Neural cell (in vitro differentiated cells): ENCODE data around the gene SMARCC2. TPM values are rescaled to one million over a fixed set of nuclear protein-coding genes. Genes with fewer than 3 reads are reported as not detected.

Experiments used
- H2AFZ ChIP-seq: fragments of 200-600, 300-800 bp; sonication (generic), shearing (Covaris generic); 2 replicates; pipeline ENCODE4 v1.6.0; 2014; ENCODE audit warnings: low read depth, mild to moderate bottlenecking, antibody characterized with exemption, low read length, moderate library complexity
- H3F3A ChIP-seq: fragments of 200-600 bp; shearing (Covaris generic); 2 replicates; pipeline ENCODE4 v1.6.1; 2016; ENCODE audit warnings: mild to moderate bottlenecking, moderate library complexity, mixed read lengths, antibody characterized with exemption, low read length; ENCODE audit not compliant: insufficient read depth, poor library complexity, severe bottlenecking
- H3K27ac ChIP-seq: fragments of 200-600, 300-800 bp; sonication (generic), shearing (Covaris generic); 2 replicates; pipeline ENCODE4 v1.5.1; 2014; ENCODE audit warnings: mild to moderate bottlenecking, low read length, moderate library complexity
- H3K27me3 ChIP-seq: fragments of 300-800, 200-600 bp; sonication (generic), shearing (Covaris generic); 2 replicates; pipeline ENCODE4 v1.6.0; 2014; ENCODE audit warnings: mild to moderate bottlenecking, low read depth, low read length, moderate library complexity; ENCODE audit not compliant: insufficient read depth
- H3K36me3 ChIP-seq: fragments of 300-800, 200-600 bp; sonication (generic), shearing (Covaris generic); 2 replicates; pipeline ENCODE4 v1.5.1; 2014; ENCODE audit warnings: mild to moderate bottlenecking, antibody characterized with exemption, low read length, moderate library complexity; ENCODE audit not compliant: insufficient read depth
- H3K4me2 ChIP-seq: fragments of 300-800, 200-600 bp; sonication (generic), shearing (Covaris generic); 2 replicates; pipeline ENCODE4 v1.6.0; 2014; ENCODE audit warnings: mild to moderate bottlenecking, low read length
- H3K4me3 ChIP-seq: fragments of 300-800, 200-600 bp; sonication (generic), shearing (Covaris generic); 2 replicates; pipeline ENCODE4 v1.5.1; 2014; ENCODE audit warnings: mild to moderate bottlenecking, low read length, moderate library complexity
- H3K79me2 ChIP-seq: fragments of 200-600 bp; shearing (Covaris generic); replicated peaks from 2 replicates; pipeline ENCODE4 v1.6.0; 2014; ENCODE audit warnings: mild to moderate bottlenecking, low read length, moderate library complexity; ENCODE audit not compliant: insufficient read depth
- H3K9ac ChIP-seq: fragments of 300-800, 200-600 bp; sonication (generic), shearing (Covaris generic); 2 replicates; pipeline ENCODE4 v1.6.1; 2016; ENCODE audit warnings: mild to moderate bottlenecking, low read length, mixed read lengths
- H3K9me2 ChIP-seq: fragments of 200-600 bp; shearing (Covaris generic); 2 replicates; pipeline ENCODE4 v1.6.1; 2016; ENCODE audit warnings: mild to moderate bottlenecking, low read length, mixed read lengths; ENCODE audit not compliant: insufficient read depth
- H3K9me3 ChIP-seq: fragments of 200-600, 300-800 bp; sonication (generic), shearing (Covaris generic); 2 replicates; pipeline ENCODE4 v1.6.1; 2016; ENCODE audit warnings: mild to moderate bottlenecking, mixed run types, low read length, moderate library complexity, mixed read lengths
- H4K20me1 ChIP-seq: fragments of 200-600 bp; shearing (Covaris generic); 2 replicates; pipeline ENCODE4 v1.6.1; 2016; ENCODE audit warnings: mild to moderate bottlenecking, mixed run types; ENCODE audit not compliant: insufficient read depth
- EP300 ChIP-seq: fragments of 450-650 bp; conservative IDR thresholded peaks from 2 replicates; pipeline ENCODE4 v1.6.1; 2014; ENCODE audit warnings: antibody characterized with exemption, mild to moderate bottlenecking, moderate library complexity; ENCODE audit not compliant: poor library complexity, severe bottlenecking
- EZH2 ChIP-seq: fragments of 200-600, 300-800 bp; shearing (Covaris generic), sonication (generic); IDR thresholded peaks from 2 replicates; pipeline ENCODE4 v1.6.1; 2014; ENCODE audit warnings: antibody characterized with exemption, low read length, borderline replicate concordance, mild to moderate bottlenecking; ENCODE audit not compliant: insufficient read depth, poor library complexity, severe bottlenecking
- MXI1 ChIP-seq: fragments of 450-650 bp; conservative IDR thresholded peaks from 2 replicates; pipeline ENCODE4 v1.6.1; 2014; ENCODE audit warnings: antibody characterized with exemption, mild to moderate bottlenecking; ENCODE audit not compliant: poor library complexity, severe bottlenecking
- POLR2AphosphoS5 ChIP-seq: IDR thresholded peaks from 2 replicates; pipeline ENCODE4 v1.6.1; 2012
- RAD21 ChIP-seq: fragments of 450-650 bp; conservative IDR thresholded peaks from 2 replicates; pipeline ENCODE4 v1.6.1; 2014; ENCODE audit warnings: antibody characterized with exemption, mild to moderate bottlenecking, moderate library complexity
- REST ChIP-seq: IDR thresholded peaks from 2 replicates; pipeline ENCODE4 v1.6.1; 2012; ENCODE audit warnings: borderline replicate concordance
- SMC3 ChIP-seq: fragments of 450-650 bp; conservative IDR thresholded peaks from 2 replicates; pipeline ENCODE4 v1.6.1; 2014; ENCODE audit warnings: antibody characterized with exemption, mild to moderate bottlenecking, moderate library complexity; ENCODE audit not compliant: poor library complexity
- TAF1 ChIP-seq: IDR thresholded peaks from 2 replicates; pipeline ENCODE4 v1.6.1; 2012; ENCODE audit warnings: low read depth
- polyA plus RNA-seq: library from polyadenylated mRNA; depleted of rRNA; stranded (reverse); fragments of >200 nt; gene quantifications from 2 replicates; pipeline ENCODE4 v1.2.3, GENCODE V29; 2014
- TF ChIP-seq, protein P1 (sequence below): fragments of 450-650 bp; IDR thresholded peaks from 2 replicates; pipeline ENCODE4 v1.5.1; 2014; ENCODE audit warnings: antibody characterized with exemption, mild to moderate bottlenecking, moderate library complexity; ENCODE audit not compliant: poor library complexity, severe bottlenecking

SMARCC2 gene
- polyA plus RNA-seq, 1 donor from 2014 or later, result 85.6 TPM

- no peaks in the 10 kb centered on the region for H3K9me3 ChIP-seq
- H3K4me3 ChIP-seq, result no peak overlapping the region
- H3K9ac ChIP-seq, result no peak overlapping the region
- H3K27ac ChIP-seq, result no peak overlapping the region
- no peaks in the 10 kb centered on the region for H3K36me3 ChIP-seq
- H3K79me2 ChIP-seq, result peaks cover 20% of the 10 kb centered on the region
- H3K9me2 ChIP-seq, result no peaks in the 10 kb centered on the region
- no peak for TF ChIP-seq REST
- TF ChIP-seq TAF1, result no peak
- TF ChIP-seq, protein P1, sequence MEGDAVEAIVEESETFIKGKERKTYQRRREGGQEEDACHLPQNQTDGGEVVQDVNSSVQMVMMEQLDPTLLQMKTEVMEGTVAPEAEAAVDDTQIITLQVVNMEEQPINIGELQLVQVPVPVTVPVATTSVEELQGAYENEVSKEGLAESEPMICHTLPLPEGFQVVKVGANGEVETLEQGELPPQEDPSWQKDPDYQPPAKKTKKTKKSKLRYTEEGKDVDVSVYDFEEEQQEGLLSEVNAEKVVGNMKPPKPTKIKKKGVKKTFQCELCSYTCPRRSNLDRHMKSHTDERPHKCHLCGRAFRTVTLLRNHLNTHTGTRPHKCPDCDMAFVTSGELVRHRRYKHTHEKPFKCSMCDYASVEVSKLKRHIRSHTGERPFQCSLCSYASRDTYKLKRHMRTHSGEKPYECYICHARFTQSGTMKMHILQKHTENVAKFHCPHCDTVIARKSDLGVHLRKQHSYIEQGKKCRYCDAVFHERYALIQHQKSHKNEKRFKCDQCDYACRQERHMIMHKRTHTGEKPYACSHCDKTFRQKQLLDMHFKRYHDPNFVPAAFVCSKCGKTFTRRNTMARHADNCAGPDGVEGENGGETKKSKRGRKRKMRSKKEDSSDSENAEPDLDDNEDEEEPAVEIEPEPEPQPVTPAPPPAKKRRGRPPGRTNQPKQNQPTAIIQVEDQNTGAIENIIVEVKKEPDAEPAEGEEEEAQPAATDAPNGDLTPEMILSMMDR, result no peak
- no peak for TF ChIP-seq EP300
- TF ChIP-seq POLR2AphosphoS5, result no peak
- no peak for TF ChIP-seq MXI1
- no peak for TF ChIP-seq EZH2
- TF ChIP-seq RAD21, result no peak
- TF ChIP-seq SMC3, result no peak
- H3K27me3 ChIP-seq, result no peaks in the 10 kb centered on the region
- no peak overlapping the region for H3K4me2 ChIP-seq
- no peaks in the 10 kb centered on the region for H3F3A ChIP-seq
- H2AFZ ChIP-seq, result no peak overlapping the region
- H4K20me1 ChIP-seq, result no peaks in the 10 kb centered on the region
These were observed 66.6 kb downstream of the SMARCC2 start for GRCh38 chr12:56122637-56123036.

- Histone ChIP-seq H3K9me3 (no peaks in the 10 kb centered on the region), H3K36me3 (no peaks in the 10 kb centered on the region), H3K9ac (no peak overlapping the region), H3F3A (peaks cover 6% of the 10 kb centered on the region), H3K27ac (no peak overlapping the region), H2AFZ (no peak overlapping the region), H3K9me2 (no peaks in the 10 kb centered on the region), H3K27me3 (no peaks in the 10 kb centered on the region), H4K20me1 (no peaks in the 10 kb centered on the region), H3K79me2 (peaks cover 28% of the 10 kb centered on the region), H3K4me2 (no peak overlapping the region), H3K4me3 (no peak overlapping the region)
- TF ChIP-seq REST, result no peak
These were observed 67.9 kb downstream of the SMARCC2 start for GRCh38 chr12:56121204-56121870.
